ENCODE results near the gene MS4A4E.
"Not testable (repeated sequence)": the region's sequence is repeated elsewhere in the genome, so short reads cannot be mapped to it uniquely, and the experiment has no call there.

The MS4A4E gene

DNA sequence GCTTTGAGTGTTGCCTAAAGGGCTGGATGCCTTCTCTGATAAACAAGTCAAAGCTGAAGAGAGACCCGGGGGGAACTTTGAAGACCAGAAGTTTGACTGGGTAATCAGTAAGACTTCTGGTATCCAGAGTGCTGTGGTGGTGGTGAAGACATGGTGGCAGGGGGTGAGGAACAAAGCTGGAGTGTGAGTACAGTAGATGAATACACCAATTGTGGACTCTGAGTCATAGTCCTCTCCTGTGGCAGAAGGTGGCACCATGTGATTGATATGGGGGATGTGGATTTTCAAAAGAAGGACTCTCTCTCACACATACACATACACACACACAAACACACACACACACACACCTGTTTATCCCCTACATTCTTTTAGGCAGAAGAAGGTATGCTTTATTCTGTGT is 72.4 kb downstream of the MS4A4E start:
- no peak for DNase-seq (ENCODE audit: low spot score)

DNA sequence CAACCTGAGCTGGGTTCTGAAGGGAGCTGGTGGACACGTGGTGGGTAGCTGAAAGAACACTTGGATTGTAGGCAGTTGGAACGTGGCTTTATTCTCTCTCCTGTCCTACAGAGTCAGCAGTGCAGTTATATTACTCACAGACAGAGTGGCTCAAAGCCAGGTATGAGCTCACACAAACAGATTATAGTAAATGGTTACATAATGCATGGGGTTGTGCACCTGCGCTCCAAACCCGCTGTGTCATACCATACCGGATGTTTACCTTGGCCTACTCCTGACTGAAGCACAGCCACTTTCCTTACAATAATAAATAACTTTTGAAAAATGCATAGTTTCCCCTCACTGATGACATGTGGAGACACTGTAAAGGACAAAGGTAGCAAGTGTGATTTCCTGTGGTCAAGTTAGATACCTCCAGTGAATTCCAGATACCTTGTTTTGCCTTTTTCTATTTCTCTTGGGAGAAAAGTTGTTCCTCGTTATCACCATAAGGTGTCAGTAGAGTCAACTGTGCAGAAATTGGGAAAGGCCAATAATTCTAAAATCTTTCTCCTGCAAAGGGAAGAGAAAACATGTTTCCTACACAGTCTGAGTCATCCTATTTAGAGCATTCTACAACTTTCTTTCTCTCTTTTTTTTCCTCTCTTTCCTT is 73.5 kb downstream of the MS4A4E start:
- no peak for DNase-seq (ENCODE audit: low spot score)

GRCh38 chr11:60168306-60168705 is 74.6 kb downstream of the MS4A4E start:
- DNase-seq (ENCODE audit: low spot score) = no peak

- no peak for DNase-seq (ENCODE audit: low spot score)
These were observed 77.0 kb downstream of the MS4A4E start for GRCh38 chr11:60165951-60166350.

GRCh38 chr11:60165538-60165937 is 77.4 kb downstream of the MS4A4E start:
- DNase-seq (ENCODE audit: low spot score) = no peak

- no peak for DNase-seq (ENCODE audit: low spot score)
These were observed 78.3 kb downstream of the MS4A4E start for GRCh38 chr11:60164550-60165075.

- DNase-seq (ENCODE audit: low spot score) = no peak
These were observed 81.2 kb downstream of the MS4A4E start for GRCh38 chr11:60161766-60162165.

- no peak for DNase-seq (ENCODE audit: low spot score)
These were observed 81.8 kb downstream of the MS4A4E start for GRCh38 chr11:60161107-60161506.

GRCh38 chr11:60159868-60160267 is 83.1 kb downstream of the MS4A4E start:
- DNase-seq (ENCODE audit: low spot score) = no peak

GRCh38 chr11:60159284-60159683 is 83.7 kb downstream of the MS4A4E start:
- DNase-seq (ENCODE audit: low spot score) = no peak

- DNase-seq (ENCODE audit: low spot score) = no peak
These were observed 84.3 kb downstream of the MS4A4E start for GRCh38 chr11:60158636-60159035.

DNA sequence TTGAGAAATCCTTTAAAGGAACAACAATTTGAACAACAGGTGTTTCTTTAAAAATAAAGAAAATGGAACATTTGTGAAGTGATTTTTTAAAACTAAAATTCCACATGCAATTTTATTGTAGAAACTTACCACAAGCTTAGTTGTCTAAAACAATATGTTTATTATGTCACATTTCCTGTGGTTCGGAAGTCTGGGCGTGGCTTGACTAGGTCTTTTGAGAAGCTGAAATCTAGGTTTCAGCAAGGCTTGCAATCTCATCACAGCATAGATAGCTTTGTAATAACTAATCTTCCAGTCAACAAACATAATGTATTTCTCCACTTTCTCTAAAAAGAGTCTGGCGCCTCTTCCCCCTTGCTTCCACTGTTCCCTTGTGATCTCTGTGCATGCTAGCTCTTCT is 87.0 kb downstream of the MS4A4E start:
- no peak for DNase-seq (ENCODE audit: low spot score)

- DNase-seq (ENCODE audit: low spot score) = not testable (repeated sequence)
These were observed 90.2 kb downstream of the MS4A4E start for GRCh38 chr11:60152727-60153126.

GRCh38 chr11:60150279-60150678 is 92.7 kb downstream of the MS4A4E start:
- DNase-seq (ENCODE audit: low spot score) = no peak
